Lung (tissue), 12 donors: ENCODE results near the gene PDHX. TPM values are rescaled to one million over a fixed set of nuclear protein-coding genes. Genes with fewer than 3 reads are reported as not detected.

Experiments used
- ATAC-seq: fragments of 200-7000 bp; cut with Tn5 transposase; one replicate; pipeline ENCODE4 v1.9.1; 2020; ENCODE audit warnings: moderate number of reproducible peaks; ENCODE audit not compliant: insufficient read depth, low FRiP score
- DNase-seq, 3 donors: peaks; one replicate each; pipeline ENCODE4 v3.0.0-alpha.2; 2013 to 2017
- H3K27ac ChIP-seq, 2 donors: one replicate each; pipeline ENCODE4 v1.5.1; 2013; ENCODE audit warnings: mild to moderate bottlenecking in 2 of 2, moderate library complexity in 2 of 2, control low read depth in 1 of 2, inconsistent platforms in 1 of 2, low read depth in 1 of 2, low read length in 1 of 2
- H3K27me3 ChIP-seq, 3 donors: one replicate each; pipeline ENCODE4 v1.5.1; 2013; ENCODE audit warnings: low read length in 2 of 3; ENCODE audit not compliant: control insufficient read depth in 3 of 3, insufficient read depth in 3 of 3
- H3K36me3 ChIP-seq, 4 donors: one replicate each; pipeline ENCODE4 v1.5.1; 2013; ENCODE audit warnings: low read length in 4 of 4, mild to moderate bottlenecking in 1 of 4, moderate library complexity in 1 of 4; ENCODE audit not compliant: control insufficient read depth in 4 of 4, insufficient read depth in 4 of 4
- H3K4me1 ChIP-seq, 5 donors: one replicate each; pipeline ENCODE4 v1.5.1; 2013; ENCODE audit warnings: low read length in 5 of 5, mild to moderate bottlenecking in 2 of 5, moderate library complexity in 1 of 5; ENCODE audit not compliant: control insufficient read depth in 5 of 5, insufficient read depth in 5 of 5
- H3K4me3 ChIP-seq: one replicate; pipeline ENCODE4 v1.5.1; 2013; ENCODE audit warnings: mild to moderate bottlenecking, control low read depth, moderate library complexity
- H3K9ac ChIP-seq, 2 donors: one replicate each; pipeline ENCODE4 v1.5.1; 2013; ENCODE audit warnings: low read length in 2 of 2, control low read depth in 1 of 2; ENCODE audit not compliant: insufficient read depth in 1 of 2
- H3K9me3 ChIP-seq, 4 donors: one replicate each; pipeline ENCODE4 v1.5.1; 2013; ENCODE audit warnings: low read length in 3 of 4, mild to moderate bottlenecking in 1 of 4, moderate library complexity in 1 of 4; ENCODE audit not compliant: control insufficient read depth in 4 of 4, insufficient read depth in 3 of 4
- CTCF ChIP-seq: IDR thresholded peaks from 2 replicates; pipeline ENCODE4 v1.5.1; 2012; ENCODE audit warnings: mild to moderate bottlenecking; ENCODE audit errors: control extremely low read depth, extremely low read depth
- whole genome bisulfite sequencing, 2 donors: extraction: QIAGEN DNeasy Blood & Tissue Kit; methylation state at CpG; one replicate each; pipeline ENCODE4 v1.1.7; 2013; 5-methylcytosine and 5-hydroxymethylcytosine counted together
- polyA plus RNA-seq, 2 donors: library from polyadenylated mRNA; stranded (reverse); fragments of 200-250 nt; gene quantifications; one replicate each; pipeline ENCODE4 v1.2.1, GENCODE V29; 2013
- total RNA-seq, 2 donors: library from RNA; depleted of rRNA in 1 of 2; stranded (reverse); fragments of >200 nt in 1 of 2; gene quantifications; one replicate each; pipeline ENCODE4 v1.2.1, GENCODE V29; 2014 to 2021
- donor health status: control.
- donor health status: control.
- donor health status: Bipolar disorder and iron deficiency.
- donor health status: healthy.
- donor health status: DM: yes; HTN: yes; CAD: no.

PDHX gene
- total and polyA plus RNA-seq, 4 donors = 18.5 to 37.5 (median 23.8) TPM

- DNase-seq (no peak), ATAC-seq (no peak)
- H3K9me3 ChIP-seq = no peaks in the 10 kb centered on the region
- H3K4me3 ChIP-seq = no peak overlapping the region
- peaks cover 0 to 4% (median 0%) of the 10 kb centered on the region in 5 donors for H3K4me1 ChIP-seq
- H3K36me3 ChIP-seq = peaks cover 0 to 5% (median 2%) of the 10 kb centered on the region in 4 donors
- no peaks in the 10 kb centered on the region for H3K27me3 ChIP-seq
- WGBS, 2 donors = 75 to 88% methylated on average over 9 of the region's 9 CpGs
- H3K27ac ChIP-seq = no peak overlapping the region
- H3K9ac ChIP-seq = no peak overlapping the region
- no peak for TF ChIP-seq CTCF
These were observed 78.4 kb downstream of the PDHX start for GRCh38 chr11:34994854-34995253.

DNA sequence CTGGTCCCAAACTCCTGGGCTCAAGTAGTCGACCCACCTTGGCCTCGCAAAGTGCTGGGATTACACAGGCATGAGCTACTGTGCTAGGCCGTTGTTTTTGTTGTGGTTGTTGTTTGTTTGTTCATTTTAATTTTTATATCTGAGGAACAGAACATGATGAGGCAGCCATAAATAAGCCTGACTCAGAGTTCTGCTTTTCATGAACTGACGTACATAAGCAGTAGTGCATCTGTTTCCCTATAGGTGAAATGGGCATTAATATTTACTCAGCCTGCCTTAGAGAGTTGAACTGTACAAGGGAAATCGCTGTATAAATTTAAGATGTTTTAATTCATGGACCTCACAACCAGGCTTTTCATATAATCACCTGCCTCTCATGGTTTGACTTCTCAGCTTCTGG, 80.5 kb downstream of the PDHX start:
- Histone ChIP-seq H3K27me3 (no peaks in the 10 kb centered on the region), H3K36me3 (peaks cover 0 to 5% (median 2%) of the 10 kb centered on the region in 4 donors), H3K27ac (no peak overlapping the region), H3K4me1 (peaks cover 0 to 4% (median 0%) of the 10 kb centered on the region in 5 donors), H3K9ac (no peak overlapping the region), H3K4me3 (no peak overlapping the region), H3K9me3 (no peaks in the 10 kb centered on the region)
- TF ChIP-seq CTCF = no peak
- 81 to 91% methylated on average over 5 of the region's 5 CpGs for WGBS, 2 donors
- ATAC-seq (no peak), DNase-seq (no peak)

DNA sequence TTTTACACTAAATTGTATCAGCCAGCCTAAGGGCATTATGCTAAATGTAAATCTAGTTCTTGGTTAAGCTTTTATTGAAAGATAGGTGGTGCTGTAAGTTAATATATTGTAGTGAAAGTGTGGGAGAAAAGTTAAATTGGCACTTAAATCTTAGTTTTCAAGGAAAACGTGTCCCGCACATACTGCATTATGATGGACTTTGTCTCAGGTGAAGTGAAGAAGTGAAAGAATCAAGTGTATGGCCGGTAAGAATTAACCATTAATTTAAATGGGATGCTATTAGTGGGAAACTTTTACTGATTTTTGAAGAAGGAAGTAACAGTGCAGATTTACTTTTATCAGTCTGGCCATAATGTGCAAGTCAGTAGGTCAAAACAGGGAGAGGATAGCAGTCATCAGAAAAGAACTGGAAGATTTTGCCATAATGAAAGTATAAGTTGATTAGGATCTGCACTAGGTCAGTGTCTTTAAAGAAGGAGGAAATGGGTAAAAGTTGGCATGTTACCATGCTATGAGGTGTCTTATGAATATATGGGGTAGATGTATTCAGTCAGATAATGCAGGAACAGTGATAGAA, 81.6 kb downstream of the PDHX start:
- Histone ChIP-seq H3K4me3 (no peak overlapping the region), H3K27me3 (no peaks in the 10 kb centered on the region), H3K4me1 (peaks cover 0 to 4% (median 0%) of the 10 kb centered on the region in 5 donors), H3K9ac (no peak overlapping the region), H3K9me3 (no peaks in the 10 kb centered on the region), H3K27ac (no peak overlapping the region), H3K36me3 (peaks cover 0 to 5% (median 2%) of the 10 kb centered on the region in 4 donors)
- DNase-seq = peak in 2 of 3 donors; percentile 54 to 57
- WGBS, 2 donors = 25 to 32% methylated on average over 3 of the region's 3 CpGs
- peak; percentile 34 for ATAC-seq
- TF ChIP-seq CTCF = peak; percentile 64

GRCh38 chr11:34999453-34999852, 83.0 kb downstream of the PDHX start:
- no peaks in the 10 kb centered on the region for H3K9me3 ChIP-seq
- H3K27me3 ChIP-seq = no peaks in the 10 kb centered on the region
- H3K4me3 ChIP-seq = no peak overlapping the region
- peaks cover 0 to 4% (median 0%) of the 10 kb centered on the region in 5 donors for H3K4me1 ChIP-seq
- no peak overlapping the region for H3K9ac ChIP-seq
- peaks cover 0 to 4% (median 0%) of the 10 kb centered on the region in 4 donors for H3K36me3 ChIP-seq
- 61 to 69% methylated on average over 4 of the region's 4 CpGs for WGBS, 2 donors
- ATAC-seq (no peak), DNase-seq (no peak)
- no peak overlapping the region for H3K27ac ChIP-seq
- no peak for TF ChIP-seq CTCF
